IPS-15b (cell line): ENCODE measurements around the gene ESRRB.

Source experiments
- H3K27me3 ChIP-seq: one replicate; pipeline ENCODE4 v1.6.1; 2013; ENCODE audit warnings: low read length; ENCODE audit not compliant: control insufficient read depth, insufficient read depth
- H3K36me3 ChIP-seq: one replicate; pipeline ENCODE4 v1.6.1; 2013; ENCODE audit warnings: low read length; ENCODE audit not compliant: control insufficient read depth, insufficient read depth
- H3K4me1 ChIP-seq: one replicate; pipeline ENCODE4 v1.6.1; 2013; ENCODE audit warnings: mild to moderate bottlenecking, low read length; ENCODE audit not compliant: control insufficient read depth, insufficient read depth
- H3K4me3 ChIP-seq: one replicate; pipeline ENCODE4 v1.5.1; 2013; ENCODE audit warnings: low read depth, low read length
- H3K9ac ChIP-seq: one replicate; pipeline ENCODE4 v1.6.1; 2013; ENCODE audit warnings: low read depth, mild to moderate bottlenecking, low read length
- H3K9me3 ChIP-seq: one replicate; pipeline ENCODE4 v1.6.1; 2013; ENCODE audit warnings: mild to moderate bottlenecking, low read length; ENCODE audit not compliant: control insufficient read depth, insufficient read depth

The ESRRB gene

DNA sequence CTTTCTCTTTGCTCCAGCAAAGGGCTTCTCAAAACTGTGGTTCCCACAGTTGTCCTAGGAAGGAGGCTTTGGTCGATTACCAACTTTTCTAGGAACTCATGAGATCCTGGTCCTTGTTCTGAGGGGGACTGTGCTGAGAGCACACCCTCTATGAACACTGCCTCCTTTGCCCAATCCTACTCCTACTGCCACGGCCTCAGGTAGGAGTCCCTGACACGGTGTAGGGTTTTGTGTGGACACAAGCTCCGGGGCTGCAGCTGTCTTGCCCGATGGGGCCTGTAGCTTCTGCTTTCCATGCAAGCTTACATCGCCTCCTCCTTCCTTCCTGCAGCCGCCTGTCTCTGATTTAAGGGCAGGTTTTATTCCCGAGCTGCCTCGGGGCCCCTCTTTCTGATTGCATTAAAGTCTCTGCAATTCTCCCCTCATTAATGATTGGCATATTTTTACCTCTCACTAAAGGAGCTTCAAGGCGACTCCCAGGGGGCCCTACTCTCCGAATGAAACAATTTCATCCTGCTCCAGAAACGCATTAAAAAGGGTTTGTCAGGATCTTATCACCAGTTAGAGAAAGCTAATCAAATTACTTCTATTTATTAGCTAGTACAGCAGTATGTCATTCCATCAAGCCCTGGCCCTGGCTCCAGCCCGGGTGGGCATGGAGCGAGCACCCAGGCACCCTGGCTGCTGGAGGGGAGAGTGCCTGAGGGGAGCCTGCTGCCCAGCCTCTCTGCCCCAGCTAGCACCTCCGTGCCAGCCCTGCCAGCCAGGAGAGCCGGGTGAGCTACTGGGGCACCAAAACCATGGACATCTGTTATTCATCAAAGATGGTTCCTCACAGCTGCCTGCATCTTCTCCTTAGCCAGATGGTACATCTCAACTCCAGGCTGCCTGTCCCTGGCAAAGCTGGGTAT lies 38.0 kb upstream of the ESRRB start:
- H3K27me3 ChIP-seq, result peaks cover 2% of the 10 kb centered on the region
- peaks cover 3% of the 10 kb centered on the region for H3K4me1 ChIP-seq
- H3K9me3 ChIP-seq, result no peaks in the 10 kb centered on the region
- no peak overlapping the region for H3K4me3 ChIP-seq
- H3K9ac ChIP-seq, result no peak overlapping the region
- no peaks in the 10 kb centered on the region for H3K36me3 ChIP-seq

DNA sequence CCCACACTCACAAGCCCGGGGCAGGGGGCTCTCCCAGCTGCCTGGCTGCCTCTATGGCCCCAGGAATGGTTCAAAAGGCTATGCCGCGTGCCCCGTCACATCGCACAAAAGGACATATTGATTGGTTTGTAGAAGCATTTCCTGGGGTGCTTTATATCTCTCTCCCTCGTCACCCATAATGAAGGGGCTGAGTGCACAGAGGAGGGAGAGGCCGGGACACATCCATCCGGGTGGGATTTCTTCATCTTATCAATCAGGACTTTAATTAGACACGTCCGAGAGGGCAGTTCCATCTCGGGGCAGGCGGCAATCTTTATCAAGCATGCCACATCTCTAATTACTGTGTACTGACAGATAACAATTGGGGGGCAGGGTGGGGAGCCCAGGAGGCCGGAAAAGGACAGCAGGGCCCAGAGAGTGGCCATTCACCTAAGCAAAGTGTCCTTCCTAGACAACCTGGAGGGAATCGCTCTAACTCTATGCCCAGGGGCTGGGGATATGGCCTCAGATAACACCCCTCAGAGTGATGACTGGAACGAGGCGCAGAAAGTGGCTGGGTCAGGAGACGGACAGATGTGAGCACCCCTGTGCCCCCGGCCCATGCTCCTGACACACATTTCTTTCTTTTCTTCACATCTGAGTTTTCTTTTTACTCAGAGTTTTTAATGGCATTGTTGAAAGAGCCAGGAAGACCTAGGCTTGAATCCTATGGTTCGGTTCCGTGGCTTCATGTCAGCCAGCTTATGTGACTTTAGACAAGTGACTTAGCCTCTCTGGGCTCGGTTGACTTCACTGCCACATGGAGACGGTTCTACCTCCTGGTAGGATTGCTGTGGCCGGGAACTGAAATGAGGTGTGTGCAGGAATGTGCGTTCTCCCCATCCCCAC lies 36.0 kb upstream of the ESRRB start:
- Histone ChIP-seq H3K4me1 (peaks cover 3% of the 10 kb centered on the region), H3K9me3 (no peaks in the 10 kb centered on the region), H3K27me3 (peaks cover 2% of the 10 kb centered on the region), H3K4me3 (no peak overlapping the region), H3K36me3 (no peaks in the 10 kb centered on the region), H3K9ac (no peak overlapping the region)

DNA sequence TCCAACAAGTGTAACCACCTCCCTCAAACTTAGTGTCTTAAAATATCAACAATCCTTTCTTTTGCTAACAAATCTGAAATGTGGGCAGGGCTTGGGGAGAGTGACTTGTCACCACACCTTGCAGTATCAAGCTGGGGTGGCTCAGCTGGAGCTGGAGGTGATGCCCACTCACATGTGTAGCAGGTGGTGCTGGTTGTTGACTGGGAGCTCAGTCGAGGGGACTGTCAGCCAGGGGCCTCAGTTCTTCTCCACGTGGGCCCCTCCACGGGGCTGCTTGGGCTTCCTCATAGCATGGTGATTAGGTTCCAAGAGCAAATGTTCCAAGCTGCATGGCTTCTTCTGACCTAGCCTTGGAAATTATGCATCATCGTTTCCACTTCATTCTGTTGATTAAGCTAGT lies 32.6 kb upstream of the ESRRB start:
- Histone ChIP-seq H3K36me3 (no peaks in the 10 kb centered on the region), H3K4me3 (no peak overlapping the region), H3K9ac (no peak overlapping the region), H3K27me3 (peaks cover 2% of the 10 kb centered on the region), H3K9me3 (no peaks in the 10 kb centered on the region), H3K4me1 (peaks cover 3% of the 10 kb centered on the region)

DNA sequence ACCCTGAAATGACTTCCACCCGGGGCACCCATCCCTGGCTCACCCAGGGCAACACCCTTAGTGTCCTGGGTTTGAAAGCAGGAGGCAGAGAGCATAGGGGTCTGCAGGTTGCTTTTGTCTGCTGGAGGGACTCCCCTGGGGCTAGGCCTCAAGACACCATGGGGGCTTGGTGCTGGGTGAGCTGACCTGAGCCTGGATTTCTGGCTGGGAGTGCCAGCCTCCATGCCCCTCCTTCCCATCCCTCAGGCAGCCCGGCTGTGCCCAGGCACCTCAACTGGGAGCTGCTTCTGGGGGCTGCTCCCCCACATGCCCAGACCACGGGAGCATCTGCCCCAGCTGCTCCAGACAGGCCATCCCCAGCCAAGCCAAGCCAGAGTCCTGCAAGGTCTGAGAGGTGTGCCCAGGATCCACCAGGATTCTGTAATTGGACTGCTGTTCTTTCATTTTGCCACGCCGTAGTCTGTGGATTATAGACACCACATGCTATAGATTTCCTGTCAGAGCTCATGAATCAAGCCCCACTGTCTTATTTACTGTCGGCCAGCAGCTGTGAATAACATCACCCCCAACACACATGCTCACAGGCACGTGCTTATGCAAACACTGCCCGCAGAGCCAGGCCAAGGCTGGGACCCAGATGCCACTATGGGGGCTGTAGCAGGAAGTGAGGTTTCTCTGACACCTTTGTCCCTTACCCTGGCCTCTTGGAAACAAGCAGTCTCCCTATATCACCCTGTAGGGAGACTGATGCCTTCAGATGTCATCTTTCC lies 29.4 kb upstream of the ESRRB start:
- peaks cover 13% of the 10 kb centered on the region for H3K27me3 ChIP-seq
- no peaks in the 10 kb centered on the region for H3K36me3 ChIP-seq
- no peak overlapping the region for H3K4me3 ChIP-seq
- peaks cover 3% of the 10 kb centered on the region for H3K4me1 ChIP-seq
- no peak overlapping the region for H3K9ac ChIP-seq
- no peaks in the 10 kb centered on the region for H3K9me3 ChIP-seq

DNA sequence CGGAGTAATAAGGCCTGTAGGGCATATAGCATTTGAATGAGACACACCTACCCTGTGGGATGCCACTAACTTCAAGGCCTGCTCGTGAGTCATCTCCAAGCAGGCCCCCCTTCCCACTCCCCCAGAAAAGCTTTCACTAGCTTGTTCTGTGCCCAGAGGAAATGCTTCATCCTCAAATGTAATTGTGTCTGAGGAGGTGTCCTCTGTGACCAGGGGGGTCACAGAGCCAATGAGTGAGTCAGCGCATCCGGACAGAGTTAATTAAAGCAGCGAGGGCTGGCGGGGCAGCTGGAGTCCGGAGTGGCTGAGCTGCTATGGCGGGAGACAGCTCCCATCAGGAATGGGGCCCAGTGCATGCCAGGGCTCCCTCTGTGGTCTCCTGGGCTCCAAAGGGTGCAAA lies 27.0 kb upstream of the ESRRB start:
- H3K36me3 ChIP-seq, result no peaks in the 10 kb centered on the region
- no peak overlapping the region for H3K4me3 ChIP-seq
- H3K4me1 ChIP-seq, result no peaks in the 10 kb centered on the region
- no peaks in the 10 kb centered on the region for H3K9me3 ChIP-seq
- no peak overlapping the region for H3K9ac ChIP-seq
- H3K27me3 ChIP-seq, result peaks cover 25% of the 10 kb centered on the region

DNA sequence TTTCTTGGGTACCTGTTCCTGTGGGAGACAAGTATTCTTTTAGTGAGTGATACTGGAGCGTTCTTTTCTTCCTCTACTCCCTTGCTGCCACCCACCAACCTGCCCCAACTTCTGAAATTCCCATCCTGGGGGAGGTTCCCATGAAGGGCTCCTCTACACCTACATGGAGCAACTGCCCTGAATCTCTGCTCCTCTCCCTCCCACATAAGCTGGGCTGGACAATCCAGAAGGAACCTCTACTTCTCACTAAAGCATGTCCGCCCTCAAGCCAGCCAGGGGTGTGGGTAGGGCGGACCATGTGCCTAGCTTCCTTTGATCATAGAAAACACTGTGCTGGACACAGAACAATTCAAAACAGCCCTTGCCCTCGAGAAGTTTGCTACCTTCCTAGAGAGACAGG lies 25.9 kb upstream of the ESRRB start:
- Histone ChIP-seq H3K36me3 (no peaks in the 10 kb centered on the region), H3K4me1 (no peaks in the 10 kb centered on the region), H3K27me3 (peaks cover 25% of the 10 kb centered on the region), H3K9me3 (no peaks in the 10 kb centered on the region), H3K4me3 (no peak overlapping the region), H3K9ac (no peak overlapping the region)

DNA sequence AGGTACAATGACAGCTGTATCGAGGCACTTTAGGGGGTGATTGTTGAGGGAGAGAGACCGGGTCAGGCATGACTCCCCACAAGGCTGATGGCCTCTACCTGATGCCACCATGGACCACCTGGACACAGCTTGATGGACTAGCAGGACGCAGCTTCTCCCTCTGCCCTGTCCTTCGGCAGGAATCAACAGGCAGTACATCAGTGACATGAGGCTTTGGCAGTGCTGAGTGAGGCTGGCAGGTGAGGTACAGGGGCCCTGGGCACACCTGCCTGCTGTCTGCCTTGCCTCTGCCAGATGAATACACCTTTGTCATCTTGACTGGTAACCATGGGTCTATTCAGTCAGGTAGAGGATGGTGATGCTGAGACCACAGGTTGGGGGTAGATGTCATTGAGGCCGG lies 25.3 kb upstream of the ESRRB start:
- Histone ChIP-seq H3K9ac (no peak overlapping the region), H3K4me1 (no peaks in the 10 kb centered on the region), H3K4me3 (no peak overlapping the region), H3K36me3 (no peaks in the 10 kb centered on the region), H3K27me3 (peaks cover 25% of the 10 kb centered on the region), H3K9me3 (no peaks in the 10 kb centered on the region)

DNA sequence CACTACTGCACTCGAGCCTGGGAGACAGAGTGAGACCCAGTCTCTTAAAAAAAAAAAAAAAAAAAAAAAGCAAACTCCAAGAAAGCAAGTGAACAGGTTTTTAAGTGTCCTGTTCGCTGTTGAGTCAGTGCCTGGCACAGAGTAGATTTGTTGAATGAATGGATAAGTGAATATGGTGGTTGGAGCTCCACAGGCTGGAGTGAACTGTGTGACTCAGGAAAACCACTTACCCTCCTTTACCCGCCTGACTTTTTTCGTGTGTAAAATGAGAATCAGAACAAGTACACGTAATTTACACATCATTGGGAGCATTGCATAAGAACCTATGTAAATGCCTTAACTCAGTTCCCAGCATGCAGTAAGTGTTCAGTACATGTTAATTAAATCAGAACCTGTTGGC lies 24.0 kb upstream of the ESRRB start:
- Histone ChIP-seq H3K4me3 (no peak overlapping the region), H3K36me3 (no peaks in the 10 kb centered on the region), H3K4me1 (no peaks in the 10 kb centered on the region), H3K9ac (no peak overlapping the region), H3K27me3 (peaks cover 27% of the 10 kb centered on the region), H3K9me3 (no peaks in the 10 kb centered on the region)

DNA sequence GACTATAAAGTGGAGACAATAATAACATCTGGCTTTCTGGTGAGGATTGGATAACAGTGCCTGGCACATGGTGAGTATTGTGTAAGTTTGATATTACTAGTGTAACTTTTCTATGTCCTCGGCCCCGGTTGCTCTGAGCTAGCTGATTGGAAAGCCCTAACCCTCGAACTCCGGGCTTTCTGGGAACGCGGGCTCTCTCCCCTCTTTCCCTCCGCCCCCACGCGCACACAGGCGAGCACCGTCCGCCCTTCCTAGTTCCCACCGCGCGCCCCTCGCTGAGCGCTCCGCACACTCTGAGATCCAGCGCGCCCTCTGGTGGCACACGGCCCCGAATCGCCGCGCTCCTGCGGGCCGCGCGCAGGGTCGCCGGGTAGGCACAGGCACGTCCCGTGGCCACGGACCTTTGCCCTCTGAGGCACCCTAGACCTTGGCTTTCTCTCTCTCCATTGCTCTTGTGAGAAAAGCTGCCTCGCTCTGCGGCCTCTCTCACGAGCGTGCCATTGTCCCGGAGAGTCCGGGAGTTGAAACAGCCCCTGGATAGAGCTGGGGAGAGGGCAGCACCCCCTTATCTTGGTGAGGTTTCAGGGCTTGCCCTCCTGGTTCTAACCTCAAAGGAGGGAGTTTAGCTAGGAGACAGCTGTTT lies 23.2 kb upstream of the ESRRB start:
- no peaks in the 10 kb centered on the region for H3K9me3 ChIP-seq
- H3K9ac ChIP-seq, result no peak overlapping the region
- H3K4me3 ChIP-seq, result no peak overlapping the region
- peaks cover 29% of the 10 kb centered on the region for H3K27me3 ChIP-seq
- no peaks in the 10 kb centered on the region for H3K36me3 ChIP-seq
- no peaks in the 10 kb centered on the region for H3K4me1 ChIP-seq

DNA sequence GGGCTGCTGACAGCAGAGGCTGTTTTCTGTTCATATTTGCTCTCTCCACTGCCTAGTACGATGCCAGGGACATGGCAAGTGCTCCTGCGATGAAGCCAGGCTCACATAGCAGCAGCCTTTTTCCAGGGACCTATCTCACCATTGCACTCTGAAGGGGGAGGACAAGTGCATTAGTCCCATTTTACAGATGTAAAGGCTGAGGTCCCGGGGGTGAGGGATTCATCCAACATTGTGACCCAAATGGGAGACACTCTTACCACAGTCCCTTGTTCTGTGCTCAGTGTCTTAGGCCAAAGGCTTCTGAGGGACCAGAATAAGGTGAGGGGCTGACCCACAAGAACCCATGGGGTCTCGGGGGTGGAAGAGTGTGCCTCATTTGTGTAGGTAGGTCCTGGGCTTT lies 21.6 kb upstream of the ESRRB start:
- no peak overlapping the region for H3K9ac ChIP-seq
- H3K9me3 ChIP-seq, result no peaks in the 10 kb centered on the region
- no peak overlapping the region for H3K4me3 ChIP-seq
- peaks cover 29% of the 10 kb centered on the region for H3K27me3 ChIP-seq
- H3K36me3 ChIP-seq, result no peaks in the 10 kb centered on the region
- no peaks in the 10 kb centered on the region for H3K4me1 ChIP-seq

DNA sequence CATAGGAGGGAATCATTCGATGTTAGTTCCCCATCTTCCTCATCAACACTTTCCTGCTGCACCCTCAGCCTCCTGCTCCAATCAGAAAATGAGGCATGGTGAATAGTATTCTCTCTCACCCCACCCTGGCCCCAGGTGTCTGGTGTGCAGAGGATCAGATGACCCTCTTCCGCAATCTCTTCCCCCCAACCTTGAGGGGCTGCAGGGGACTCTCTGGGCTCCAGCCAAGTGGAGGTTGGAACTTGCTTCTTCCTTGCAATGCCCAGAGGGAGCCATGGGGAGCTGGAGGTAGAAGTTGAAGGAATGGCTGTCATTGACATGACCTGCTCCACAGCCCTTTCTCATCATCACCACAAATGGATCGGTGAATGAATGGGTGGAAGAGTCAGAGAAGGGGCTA lies 20.2 kb upstream of the ESRRB start:
- Histone ChIP-seq H3K4me1 (no peaks in the 10 kb centered on the region), H3K4me3 (no peak overlapping the region), H3K36me3 (no peaks in the 10 kb centered on the region), H3K27me3 (peaks cover 22% of the 10 kb centered on the region), H3K9me3 (no peaks in the 10 kb centered on the region), H3K9ac (no peak overlapping the region)
